ENCODE results near the gene CACNA1C.

- no peak for TF ChIP-seq CTCF (IDR thresholded peaks at IDR 0.05)
- no peak for TF ChIP-seq POLR2A (IDR thresholded peaks at IDR 0.05)
Measured at GRCh38 chr12:2179058-2179457, 126.3 kb downstream of the CACNA1C start.

Data from upper lobe of left lung (tissue), 4 donors.